ENCODE data around the gene EPHB3. TPM values are rescaled to one million over a fixed set of nuclear protein-coding genes. Genes with fewer than 3 reads are reported as not detected.
"Not testable (repeated sequence)": the region's sequence is repeated elsewhere in the genome, so short reads cannot be mapped to it uniquely, and the experiment has no call there.

The EPHB3 gene
- total and polyA plus RNA-seq, 9 donors = 36.2 to 62.1 (median 47.4) TPM

DNA sequence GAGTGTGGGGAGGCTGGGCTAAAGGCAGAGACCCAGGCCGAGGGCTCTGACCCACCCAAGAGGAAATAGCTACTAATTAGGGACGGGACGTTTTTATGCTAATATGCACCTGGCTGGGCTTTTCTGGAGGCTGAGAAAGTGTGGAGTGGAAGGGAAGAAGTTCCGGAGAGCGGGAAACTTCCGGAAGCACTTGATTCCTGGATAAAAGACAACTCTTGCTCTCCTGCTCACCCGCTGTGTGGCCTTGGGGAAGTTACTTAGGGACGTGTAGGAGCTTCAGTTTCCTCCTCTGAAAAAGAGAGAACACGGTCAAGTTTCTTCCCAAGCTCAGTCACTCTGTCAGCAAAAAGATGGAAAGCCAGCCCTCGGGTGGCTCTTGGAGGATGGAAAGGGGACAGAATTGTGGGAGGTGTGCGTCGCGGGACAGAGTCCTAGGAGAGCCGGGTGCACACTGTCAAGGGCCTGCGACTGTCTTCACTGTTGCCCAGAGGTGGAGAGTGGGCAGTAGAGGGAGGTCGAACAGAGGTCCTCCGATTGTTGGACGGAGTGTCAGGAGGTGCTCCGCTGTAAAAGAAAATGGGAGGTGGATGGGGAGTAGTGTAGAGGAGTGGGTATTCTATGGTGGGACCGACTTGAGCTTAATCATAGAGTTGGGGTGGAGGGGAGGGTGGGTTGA, 43.2 kb downstream of the EPHB3 start:
- Histone ChIP-seq H3K4me1 (ENCODE audit: control insufficient read depth, insufficient read depth, low read length) (peaks cover 50% of the 10 kb centered on the region), H3K4me3 (ENCODE audit: low read length) (peak overlapping the region; percentile 47), H3K9me3 (replicated peaks; ENCODE audit: control insufficient read depth, low read depth, low read length) (no peaks in the 10 kb centered on the region), H3K27me3 (ENCODE audit: control insufficient read depth, insufficient read depth, low read length) (peaks cover 14% of the 10 kb centered on the region), H3K27ac (ENCODE audit: low read length) (peak overlapping the region; percentile 71), H3K36me3 (ENCODE audit: control insufficient read depth, insufficient read depth, low read length) (no peaks in the 10 kb centered on the region)
- WGBS (ENCODE audit: insufficient coverage) = 44% methylated on average over 17 of the region's 20 CpGs
- DNase-seq = peak; percentile 80

DNA sequence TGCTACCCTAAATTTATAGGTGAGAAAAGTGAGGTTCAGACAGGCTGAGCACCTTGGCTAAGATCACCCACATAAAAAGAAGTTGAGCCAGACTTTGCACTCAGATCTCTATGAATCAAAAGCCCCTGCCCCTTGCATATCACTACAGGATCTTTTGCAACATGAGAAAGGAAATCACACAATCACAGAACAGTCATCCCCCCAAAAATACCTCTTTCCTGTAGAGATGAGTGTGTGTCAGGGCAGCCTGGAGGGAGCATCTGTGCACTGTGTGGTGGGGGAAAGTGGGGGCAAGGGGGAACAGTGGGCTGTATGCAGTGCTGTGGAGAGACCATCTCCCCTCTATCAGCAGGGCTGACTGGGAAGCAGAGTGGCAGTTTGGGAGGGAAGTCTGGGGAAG, 46.6 kb downstream of the EPHB3 start:
- Histone ChIP-seq H3K4me1 (ENCODE audit: control insufficient read depth, insufficient read depth, low read length) (peaks cover 56% of the 10 kb centered on the region), H3K9me3 (replicated peaks; ENCODE audit: control insufficient read depth, low read depth, low read length) (no peaks in the 10 kb centered on the region), H3K27me3 (ENCODE audit: control insufficient read depth, insufficient read depth, low read length) (peaks cover 5% of the 10 kb centered on the region), H3K27ac (ENCODE audit: low read length) (no peak overlapping the region), H3K36me3 (ENCODE audit: control insufficient read depth, insufficient read depth, low read length) (no peaks in the 10 kb centered on the region), H3K4me3 (ENCODE audit: low read length) (no peak overlapping the region)
- no peak for DNase-seq

DNA sequence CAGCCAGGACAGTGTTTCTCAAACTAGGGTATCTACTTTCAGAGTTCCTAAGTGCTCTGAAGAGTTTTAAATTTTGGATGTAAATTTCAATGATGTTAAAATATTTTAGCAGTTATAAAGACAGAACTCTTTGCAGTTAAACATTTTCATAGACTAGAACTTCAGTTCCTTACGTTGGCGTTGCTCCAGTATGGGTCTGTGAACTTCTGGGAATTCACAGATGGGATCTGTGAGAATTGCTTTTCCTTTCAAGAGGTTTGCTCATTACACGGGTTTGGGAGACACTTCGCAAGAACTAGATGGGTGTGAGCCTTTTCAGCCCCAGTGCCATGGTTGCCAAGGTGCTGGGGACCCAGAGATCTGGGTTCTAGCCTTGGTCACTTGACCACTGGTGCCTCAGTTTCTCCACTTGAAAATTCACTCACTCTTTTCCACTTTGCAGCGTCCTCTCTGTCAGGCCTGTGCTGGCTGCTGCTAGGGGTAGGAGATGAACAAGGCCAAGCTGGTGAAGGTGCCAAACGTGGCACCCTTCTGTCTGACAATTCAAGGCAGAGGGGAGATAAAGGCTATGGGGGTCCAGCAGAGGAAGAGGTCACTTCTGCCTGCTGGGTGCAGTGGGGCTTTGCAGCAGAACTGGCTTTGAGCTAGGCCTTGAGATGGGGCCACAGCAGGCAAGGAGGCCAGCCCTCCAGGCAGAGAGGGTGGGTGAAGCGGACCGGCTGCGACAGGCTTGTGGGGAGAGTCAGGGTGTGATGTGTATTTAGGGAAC, 48.1 kb downstream of the EPHB3 start:
- Histone ChIP-seq H3K27me3 (ENCODE audit: control insufficient read depth, insufficient read depth, low read length) (no peaks in the 10 kb centered on the region), H3K4me3 (ENCODE audit: low read length) (no peak overlapping the region), H3K9me3 (replicated peaks; ENCODE audit: control insufficient read depth, low read depth, low read length) (no peaks in the 10 kb centered on the region), H3K36me3 (ENCODE audit: control insufficient read depth, insufficient read depth, low read length) (no peaks in the 10 kb centered on the region), H3K27ac (ENCODE audit: low read length) (peak overlapping the region; percentile 85), H3K4me1 (ENCODE audit: control insufficient read depth, insufficient read depth, low read length) (peaks cover 47% of the 10 kb centered on the region)
- 49% methylated on average over 8 of the region's 9 CpGs for WGBS (ENCODE audit: insufficient coverage)
- DNase-seq = no peak

DNA sequence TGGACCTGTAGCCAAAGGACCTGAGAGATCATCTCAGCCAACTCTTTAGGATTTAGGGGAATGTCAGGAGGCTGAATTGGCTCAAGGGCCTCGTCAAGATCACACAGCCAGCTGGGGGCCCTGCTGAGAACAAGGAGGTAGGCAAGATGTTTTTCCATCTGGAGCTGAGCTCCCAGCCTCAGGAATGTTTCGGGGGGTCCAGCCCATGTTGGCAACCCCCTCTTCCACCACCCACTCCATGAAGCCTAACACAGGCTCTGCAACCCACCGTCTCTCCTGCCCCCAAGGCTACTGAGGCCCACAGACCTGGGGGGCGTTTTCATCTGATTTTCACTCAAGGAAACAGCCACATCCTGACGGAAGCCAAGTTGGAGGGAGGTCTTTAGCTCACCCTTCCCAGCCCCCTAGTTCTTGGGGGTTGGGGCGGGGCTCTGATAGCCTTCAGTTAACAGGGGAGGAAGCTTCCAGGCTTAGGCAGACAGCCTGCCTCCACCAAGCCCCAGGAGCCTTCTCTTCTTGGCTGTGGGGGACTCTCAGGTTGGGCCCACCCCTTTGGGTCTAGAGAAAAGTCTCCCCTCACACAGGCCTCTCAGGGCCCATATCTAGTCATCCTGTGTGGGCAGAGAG, 48.8 kb downstream of the EPHB3 start:
- Histone ChIP-seq H3K27me3 (ENCODE audit: control insufficient read depth, insufficient read depth, low read length) (no peaks in the 10 kb centered on the region), H3K36me3 (ENCODE audit: control insufficient read depth, insufficient read depth, low read length) (no peaks in the 10 kb centered on the region), H3K4me1 (ENCODE audit: control insufficient read depth, insufficient read depth, low read length) (peaks cover 40% of the 10 kb centered on the region), H3K27ac (ENCODE audit: low read length) (peak overlapping the region; percentile 85), H3K4me3 (ENCODE audit: low read length) (no peak overlapping the region), H3K9me3 (replicated peaks; ENCODE audit: control insufficient read depth, low read depth, low read length) (no peaks in the 10 kb centered on the region)
- 29% methylated on average over 1 of the region's 6 CpGs for WGBS (ENCODE audit: insufficient coverage)
- peak; percentile 60 for DNase-seq

DNA sequence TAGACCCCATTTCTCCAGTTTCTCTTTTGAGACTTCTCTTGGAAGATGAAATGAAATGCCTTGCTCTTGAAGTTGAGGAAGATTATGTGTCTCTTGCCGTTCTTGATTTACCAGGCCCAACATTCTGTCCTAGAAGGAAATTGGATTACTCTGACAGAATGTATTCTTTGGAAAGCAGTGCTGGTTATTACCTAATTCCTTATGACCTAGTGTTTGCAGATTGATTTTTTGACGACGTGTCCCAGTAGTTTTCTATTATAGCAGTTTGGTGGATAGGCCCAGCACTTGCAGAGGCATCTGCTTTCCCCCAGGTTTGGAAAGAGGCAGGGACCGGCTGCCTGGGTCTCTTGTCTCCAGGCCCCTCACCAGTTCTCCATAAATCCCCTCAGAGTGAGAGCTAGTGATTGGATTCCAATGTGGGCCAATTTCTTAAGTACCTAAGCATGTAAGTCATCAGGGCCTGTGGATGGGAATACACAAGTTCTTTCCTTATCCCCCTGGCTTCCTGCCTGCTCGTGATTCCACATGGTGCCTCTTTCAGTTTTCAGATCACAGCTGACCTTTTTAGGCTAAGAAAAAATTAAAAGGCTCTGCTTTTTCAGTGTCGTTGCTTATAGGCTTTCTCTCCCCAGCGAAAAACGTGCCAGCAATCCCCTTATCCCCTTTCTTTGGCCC, 50.2 kb downstream of the EPHB3 start:
- H3K4me3 ChIP-seq (ENCODE audit: low read length) = no peak overlapping the region
- H3K27ac ChIP-seq (ENCODE audit: low read length) = peak overlapping the region; percentile 85
- WGBS (ENCODE audit: insufficient coverage) = 18% methylated on average over 2 of the region's 8 CpGs
- no peaks in the 10 kb centered on the region for H3K27me3 ChIP-seq (ENCODE audit: control insufficient read depth, insufficient read depth, low read length)
- H3K9me3 ChIP-seq (replicated peaks; ENCODE audit: control insufficient read depth, low read depth, low read length) = no peaks in the 10 kb centered on the region
- DNase-seq = peak; percentile 96
- peaks cover 35% of the 10 kb centered on the region for H3K4me1 ChIP-seq (ENCODE audit: control insufficient read depth, insufficient read depth, low read length)
- no peaks in the 10 kb centered on the region for H3K36me3 ChIP-seq (ENCODE audit: control insufficient read depth, insufficient read depth, low read length)

DNA sequence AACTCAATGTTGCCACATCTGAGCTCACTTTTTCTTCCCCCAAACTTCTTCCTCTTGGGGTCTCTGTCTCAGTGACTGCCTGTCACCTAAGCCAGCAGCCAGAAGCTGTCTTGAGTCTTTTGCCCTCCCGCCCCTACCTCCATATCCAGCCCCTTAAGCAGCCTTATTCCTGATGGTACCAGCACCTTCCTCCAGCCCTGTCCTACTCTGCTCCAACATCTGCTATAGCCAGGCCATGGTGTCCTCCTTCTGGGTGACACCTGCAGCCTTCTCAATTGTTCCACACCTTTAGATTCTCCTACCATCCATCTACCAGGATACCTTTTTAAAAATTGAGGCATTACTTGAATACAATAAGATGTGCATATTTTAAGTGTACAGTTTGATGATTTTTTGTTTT, 53.8 kb downstream of the EPHB3 start:
- Histone ChIP-seq H3K36me3 (ENCODE audit: control insufficient read depth, insufficient read depth, low read length) (no peaks in the 10 kb centered on the region), H3K27me3 (ENCODE audit: control insufficient read depth, insufficient read depth, low read length) (no peaks in the 10 kb centered on the region), H3K27ac (ENCODE audit: low read length) (no peak overlapping the region), H3K4me3 (ENCODE audit: low read length) (no peak overlapping the region), H3K9me3 (replicated peaks; ENCODE audit: control insufficient read depth, low read depth, low read length) (no peaks in the 10 kb centered on the region), H3K4me1 (ENCODE audit: control insufficient read depth, insufficient read depth, low read length) (peaks cover 46% of the 10 kb centered on the region)
- 92% methylated on average over 1 of the region's 1 CpG for WGBS (ENCODE audit: insufficient coverage)
- DNase-seq = no peak

DNA sequence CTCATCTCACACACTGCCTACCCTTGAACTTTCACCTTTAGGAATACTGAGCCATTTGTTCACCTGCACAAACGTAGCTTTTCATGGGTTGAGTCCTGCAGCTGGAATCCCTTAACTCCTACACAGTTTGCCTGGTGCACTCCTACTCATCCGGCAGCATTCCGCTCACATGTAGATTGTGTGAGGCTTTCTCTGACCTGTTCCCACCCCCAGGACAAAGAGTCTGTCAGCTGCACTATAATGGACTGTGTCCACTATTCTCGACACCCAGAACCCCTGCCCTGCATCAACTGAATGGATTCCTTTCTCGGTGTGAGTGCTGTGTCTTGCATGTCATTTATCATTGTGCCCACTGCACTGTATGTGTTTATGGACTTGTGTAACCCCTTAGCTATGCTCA, 54.9 kb downstream of the EPHB3 start:
- H3K9me3 ChIP-seq (replicated peaks; ENCODE audit: control insufficient read depth, low read depth, low read length) = no peaks in the 10 kb centered on the region
- H3K4me3 ChIP-seq (ENCODE audit: low read length) = no peak overlapping the region
- H3K4me1 ChIP-seq (ENCODE audit: control insufficient read depth, insufficient read depth, low read length) = peaks cover 38% of the 10 kb centered on the region
- no peaks in the 10 kb centered on the region for H3K36me3 ChIP-seq (ENCODE audit: control insufficient read depth, insufficient read depth, low read length)
- WGBS (ENCODE audit: insufficient coverage) = 52% methylated on average over 2 of the region's 5 CpGs
- no peaks in the 10 kb centered on the region for H3K27me3 ChIP-seq (ENCODE audit: control insufficient read depth, insufficient read depth, low read length)
- no peak overlapping the region for H3K27ac ChIP-seq (ENCODE audit: low read length)
- DNase-seq = no peak

DNA sequence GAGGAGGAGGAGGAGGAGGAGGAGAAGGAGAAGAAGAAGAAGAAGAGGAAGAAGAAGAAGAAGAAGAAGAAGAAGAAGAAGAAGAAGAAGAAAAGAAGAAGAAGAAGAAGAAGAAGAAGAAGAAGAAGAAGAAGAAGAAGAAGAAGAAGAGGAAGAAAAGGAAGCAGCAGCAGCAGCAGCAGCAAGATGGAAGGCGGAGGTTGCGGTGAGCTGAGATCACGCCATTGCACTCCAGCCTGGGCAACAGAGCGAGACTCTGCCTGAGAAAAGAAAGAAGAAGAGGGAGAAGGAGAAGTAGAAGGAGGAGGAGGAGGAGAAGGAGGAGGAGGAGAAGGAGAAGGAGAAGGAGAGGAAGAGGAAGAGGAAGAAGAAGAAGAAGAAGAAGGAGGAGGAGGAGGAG, 55.7 kb downstream of the EPHB3 start:
- not testable (repeated sequence) for DNase-seq; H3K9me3 ChIP-seq (replicated peaks; ENCODE audit: control insufficient read depth, low read depth, low read length); H3K4me3 ChIP-seq (ENCODE audit: low read length); H3K27me3 ChIP-seq (ENCODE audit: control insufficient read depth, insufficient read depth, low read length); H3K36me3 ChIP-seq (ENCODE audit: control insufficient read depth, insufficient read depth, low read length); H3K27ac ChIP-seq (ENCODE audit: low read length)
- peaks cover 31% of the 10 kb centered on the region for H3K4me1 ChIP-seq (ENCODE audit: control insufficient read depth, insufficient read depth, low read length)
- 78% methylated on average over 3 of the region's 4 CpGs for WGBS (ENCODE audit: insufficient coverage)

DNA sequence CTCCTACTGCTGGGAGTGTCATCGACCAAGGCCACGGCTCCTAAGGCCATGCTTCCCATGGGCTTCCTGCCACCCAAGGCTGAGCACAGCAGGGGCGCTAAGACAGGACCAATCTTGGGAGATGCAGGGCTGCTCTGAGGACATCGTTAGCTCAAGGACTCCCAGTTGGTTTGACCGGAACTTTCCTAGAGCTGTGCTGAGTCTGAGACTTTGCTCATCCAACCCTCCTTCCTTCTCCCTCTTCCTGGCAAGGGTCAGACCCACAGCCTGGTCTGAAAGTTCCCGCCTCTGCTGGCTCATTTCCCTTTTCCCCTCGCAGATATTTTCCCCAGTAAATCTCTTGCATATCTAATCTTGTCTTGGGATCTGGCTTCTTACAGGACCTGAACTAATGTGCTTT, 57.2 kb downstream of the EPHB3 start:
- H3K36me3 ChIP-seq (ENCODE audit: control insufficient read depth, insufficient read depth, low read length) = no peaks in the 10 kb centered on the region
- peak; percentile 67 for DNase-seq
- no peaks in the 10 kb centered on the region for H3K27me3 ChIP-seq (ENCODE audit: control insufficient read depth, insufficient read depth, low read length)
- peak overlapping the region; percentile 86 for H3K27ac ChIP-seq (ENCODE audit: low read length)
- H3K4me1 ChIP-seq (ENCODE audit: control insufficient read depth, insufficient read depth, low read length) = peaks cover 22% of the 10 kb centered on the region
- H3K9me3 ChIP-seq (replicated peaks; ENCODE audit: control insufficient read depth, low read depth, low read length) = no peaks in the 10 kb centered on the region
- 48% methylated on average over 7 of the region's 7 CpGs for WGBS (ENCODE audit: insufficient coverage)
- H3K4me3 ChIP-seq (ENCODE audit: low read length) = no peak overlapping the region

DNA sequence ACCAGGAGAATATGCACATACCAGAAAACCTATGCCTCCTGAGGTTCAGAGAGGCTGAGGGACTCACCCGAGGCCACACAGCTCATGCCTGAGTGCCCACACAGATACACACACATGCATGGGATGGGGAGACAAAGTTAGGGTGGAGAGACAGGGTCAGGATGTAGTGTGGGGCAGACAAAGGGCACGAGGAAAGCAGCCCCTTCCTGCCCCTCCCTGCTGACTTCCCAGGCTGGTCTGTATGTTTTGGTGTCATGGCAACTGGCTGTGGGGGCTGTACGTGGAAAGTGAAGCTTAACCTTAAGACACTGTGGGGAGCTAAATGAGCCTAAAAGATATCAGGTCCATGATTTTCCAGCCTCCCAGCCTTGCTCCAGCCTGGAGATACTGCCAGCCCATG, 57.8 kb downstream of the EPHB3 start:
- Histone ChIP-seq H3K4me1 (ENCODE audit: control insufficient read depth, insufficient read depth, low read length) (peaks cover 22% of the 10 kb centered on the region), H3K9me3 (replicated peaks; ENCODE audit: control insufficient read depth, low read depth, low read length) (no peaks in the 10 kb centered on the region), H3K4me3 (ENCODE audit: low read length) (no peak overlapping the region), H3K36me3 (ENCODE audit: control insufficient read depth, insufficient read depth, low read length) (no peaks in the 10 kb centered on the region), H3K27ac (ENCODE audit: low read length) (peak overlapping the region; percentile 86), H3K27me3 (ENCODE audit: control insufficient read depth, insufficient read depth, low read length) (no peaks in the 10 kb centered on the region)
- WGBS (ENCODE audit: insufficient coverage) = 10% methylated on average over 2 of the region's 3 CpGs
- DNase-seq = peak; percentile 82

Measured in muscle of leg (tissue), 11 donors.